Measurements from ENCODE around the gene C1orf35.

C1orf35 gene

GRCh38 chr1:228109962-228110488 lies 6.9 kb upstream of the C1orf35 start:
- H3K27ac ChIP-seq (ENCODE audit: insufficient read depth, low read depth, low read length, poor library complexity, severe bottlenecking), result no peak overlapping the region
- peak overlapping the region; percentile 79 for H3K4me3 ChIP-seq (ENCODE audit: insufficient read depth, low read depth, low read length)
- H3K4me1 ChIP-seq (ENCODE audit: control insufficient read depth, insufficient read depth, low read length), result peaks cover 7% of the 10 kb centered on the region
- H3K9me3 ChIP-seq (ENCODE audit: control insufficient read depth, low read length), result no peaks in the 10 kb centered on the region
- peaks cover 15% of the 10 kb centered on the region for H3K27me3 ChIP-seq (ENCODE audit: control insufficient read depth, insufficient read depth, low read length, poor library complexity, severe bottlenecking)
- H3K36me3 ChIP-seq (ENCODE audit: control insufficient read depth, insufficient read depth, low read length), result peaks cover 5% of the 10 kb centered on the region
- 50 to 51% methylated on average over 15 of the region's 15 CpGs for WGBS, 2 experiments

- WGBS, 2 experiments, result 1% methylated on average over 66 of the region's 66 CpGs
- no peaks in the 10 kb centered on the region for H3K9me3 ChIP-seq (ENCODE audit: control insufficient read depth, low read length)
- H3K4me1 ChIP-seq (ENCODE audit: control insufficient read depth, insufficient read depth, low read length), result peaks cover 7% of the 10 kb centered on the region
- peaks cover 15% of the 10 kb centered on the region for H3K27me3 ChIP-seq (ENCODE audit: control insufficient read depth, insufficient read depth, low read length, poor library complexity, severe bottlenecking)
- H3K27ac ChIP-seq (ENCODE audit: insufficient read depth, low read depth, low read length, poor library complexity, severe bottlenecking), result peak within 1 kb of the TSS; percentile 20
- peaks cover 5% of the 10 kb centered on the region for H3K36me3 ChIP-seq (ENCODE audit: control insufficient read depth, insufficient read depth, low read length)
- H3K4me3 ChIP-seq (ENCODE audit: insufficient read depth, low read depth, low read length), result peak within 1 kb of the TSS; percentile 79
Observed at GRCh38 chr1:228109073-228109961, 6.2 kb upstream of the C1orf35 start, which contains the start of gene MRPL55. Gene MRPL55 (minus strand): TSS chr1:228109299. CDS start chr1:228108260, 1,039 bp downstream.

GRCh38 chr1:228108742-228109072 lies 5.6 kb upstream of the C1orf35 start:
- 11 to 12% methylated on average over 8 of the region's 8 CpGs for WGBS, 2 experiments
- Histone ChIP-seq H3K27me3 (ENCODE audit: control insufficient read depth, insufficient read depth, low read length, poor library complexity, severe bottlenecking) (peaks cover 15% of the 10 kb centered on the region), H3K36me3 (ENCODE audit: control insufficient read depth, insufficient read depth, low read length) (peaks cover 5% of the 10 kb centered on the region), H3K4me1 (ENCODE audit: control insufficient read depth, insufficient read depth, low read length) (peaks cover 7% of the 10 kb centered on the region), H3K27ac (ENCODE audit: insufficient read depth, low read depth, low read length, poor library complexity, severe bottlenecking) (peak overlapping the region; percentile 20), H3K4me3 (ENCODE audit: insufficient read depth, low read depth, low read length) (peak overlapping the region; percentile 79), H3K9me3 (ENCODE audit: control insufficient read depth, low read length) (no peaks in the 10 kb centered on the region)

GRCh38 chr1:228108055-228108690 lies 5.0 kb upstream of the C1orf35 start:
- WGBS, 2 experiments, result 88 to 90% methylated on average over 11 of the region's 11 CpGs
- no peak overlapping the region for H3K27ac ChIP-seq (ENCODE audit: insufficient read depth, low read depth, low read length, poor library complexity, severe bottlenecking)

GRCh38 chr1:228107636-228108035 lies 4.5 kb upstream of the C1orf35 start:
- WGBS, 2 experiments, result 96% methylated on average over 19 of the region's 19 CpGs
- Histone ChIP-seq H3K36me3 (ENCODE audit: control insufficient read depth, insufficient read depth, low read length) (peaks cover 5% of the 10 kb centered on the region), H3K4me1 (ENCODE audit: control insufficient read depth, insufficient read depth, low read length) (peaks cover 7% of the 10 kb centered on the region), H3K27me3 (ENCODE audit: control insufficient read depth, insufficient read depth, low read length, poor library complexity, severe bottlenecking) (peaks cover 15% of the 10 kb centered on the region), H3K27ac (ENCODE audit: insufficient read depth, low read depth, low read length, poor library complexity, severe bottlenecking) (no peak overlapping the region), H3K9me3 (ENCODE audit: control insufficient read depth, low read length) (no peaks in the 10 kb centered on the region), H3K4me3 (ENCODE audit: insufficient read depth, low read depth, low read length) (no peak overlapping the region)

More at GRCh38 chr1:228108055-228108690, 5.0 kb upstream of the C1orf35 start:
- Histone ChIP-seq H3K4me1 (ENCODE audit: control insufficient read depth, insufficient read depth, low read length) (peaks cover 7% of the 10 kb centered on the region), H3K36me3 (ENCODE audit: control insufficient read depth, insufficient read depth, low read length) (peaks cover 5% of the 10 kb centered on the region), H3K4me3 (ENCODE audit: insufficient read depth, low read depth, low read length) (peak overlapping the region; percentile 79), H3K9me3 (ENCODE audit: control insufficient read depth, low read length) (no peaks in the 10 kb centered on the region), H3K27me3 (ENCODE audit: control insufficient read depth, insufficient read depth, low read length, poor library complexity, severe bottlenecking) (peaks cover 15% of the 10 kb centered on the region)

GRCh38 chr1:228106800-228107054 lies 3.6 kb upstream of the C1orf35 start:
- H3K4me1 ChIP-seq (ENCODE audit: control insufficient read depth, insufficient read depth, low read length), result peaks cover 7% of the 10 kb centered on the region
- H3K4me3 ChIP-seq (ENCODE audit: insufficient read depth, low read depth, low read length), result no peak overlapping the region
- peaks cover 15% of the 10 kb centered on the region for H3K27me3 ChIP-seq (ENCODE audit: control insufficient read depth, insufficient read depth, low read length, poor library complexity, severe bottlenecking)
- no peak overlapping the region for H3K27ac ChIP-seq (ENCODE audit: insufficient read depth, low read depth, low read length, poor library complexity, severe bottlenecking)
- peaks cover 5% of the 10 kb centered on the region for H3K36me3 ChIP-seq (ENCODE audit: control insufficient read depth, insufficient read depth, low read length)
- 95 to 96% methylated on average over 9 of the region's 9 CpGs for WGBS, 2 experiments
- no peaks in the 10 kb centered on the region for H3K9me3 ChIP-seq (ENCODE audit: control insufficient read depth, low read length)

- Histone ChIP-seq H3K27ac (ENCODE audit: insufficient read depth, low read depth, low read length, poor library complexity, severe bottlenecking) (no peak overlapping the region), H3K4me1 (ENCODE audit: control insufficient read depth, insufficient read depth, low read length) (peaks cover 7% of the 10 kb centered on the region), H3K27me3 (ENCODE audit: control insufficient read depth, insufficient read depth, low read length, poor library complexity, severe bottlenecking) (peaks cover 15% of the 10 kb centered on the region), H3K4me3 (ENCODE audit: insufficient read depth, low read depth, low read length) (no peak overlapping the region), H3K36me3 (ENCODE audit: control insufficient read depth, insufficient read depth, low read length) (peaks cover 5% of the 10 kb centered on the region), H3K9me3 (ENCODE audit: control insufficient read depth, low read length) (no peaks in the 10 kb centered on the region)
- WGBS, 2 experiments, result 93 to 94% methylated on average over 8 of the region's 8 CpGs
Observed at GRCh38 chr1:228105996-228106799, 3.1 kb upstream of the C1orf35 start.

GRCh38 chr1:228105270-228105995 lies 2.3 kb upstream of the C1orf35 start:
- 90 to 94% methylated on average over 9 of the region's 9 CpGs for WGBS, 2 experiments
- Histone ChIP-seq H3K4me1 (ENCODE audit: control insufficient read depth, insufficient read depth, low read length) (peaks cover 7% of the 10 kb centered on the region), H3K27me3 (ENCODE audit: control insufficient read depth, insufficient read depth, low read length, poor library complexity, severe bottlenecking) (peaks cover 10% of the 10 kb centered on the region), H3K4me3 (ENCODE audit: insufficient read depth, low read depth, low read length) (no peak overlapping the region), H3K9me3 (ENCODE audit: control insufficient read depth, low read length) (no peaks in the 10 kb centered on the region), H3K27ac (ENCODE audit: insufficient read depth, low read depth, low read length, poor library complexity, severe bottlenecking) (no peak overlapping the region), H3K36me3 (ENCODE audit: control insufficient read depth, insufficient read depth, low read length) (peaks cover 9% of the 10 kb centered on the region)

GRCh38 chr1:228104526-228105269 lies 1.6 kb upstream of the C1orf35 start:
- no peaks in the 10 kb centered on the region for H3K9me3 ChIP-seq (ENCODE audit: control insufficient read depth, low read length)
- peaks cover 13% of the 10 kb centered on the region for H3K36me3 ChIP-seq (ENCODE audit: control insufficient read depth, insufficient read depth, low read length)
- H3K4me3 ChIP-seq (ENCODE audit: insufficient read depth, low read depth, low read length), result no peak overlapping the region
- 92% methylated on average over 7 of the region's 7 CpGs for WGBS, 2 experiments
- H3K27me3 ChIP-seq (ENCODE audit: control insufficient read depth, insufficient read depth, low read length, poor library complexity, severe bottlenecking), result peaks cover 2% of the 10 kb centered on the region
- H3K4me1 ChIP-seq (ENCODE audit: control insufficient read depth, insufficient read depth, low read length), result no peaks in the 10 kb centered on the region
- H3K27ac ChIP-seq (ENCODE audit: insufficient read depth, low read depth, low read length, poor library complexity, severe bottlenecking), result no peak overlapping the region

Measured in ectodermal cell (in vitro differentiated cells).